K562 (cell line): ENCODE measurements around the gene ALDH3B2. TPM values are rescaled to one million over a fixed set of nuclear protein-coding genes. Genes with fewer than 3 reads are reported as not detected.

Source experiments
- ATF7 ChIP-seq: fragments of 450-650 bp; IDR thresholded peaks from 2 replicates; pipeline ENCODE4 v1.7.1; 2014; ENCODE audit warnings: mild to moderate bottlenecking, moderate library complexity
- CBX1 ChIP-seq: sonication (generic); IDR thresholded peaks from 2 replicates; pipeline ENCODE4 v1.6.1; 2016; ENCODE audit warnings: antibody characterized with exemption, low read depth, mild to moderate bottlenecking
- CHAMP1 ChIP-seq: fragments of 450-650 bp; IDR thresholded peaks from 2 replicates; pipeline ENCODE4 v1.6.1; 2016; ENCODE audit warnings: mild to moderate bottlenecking
- CHD2 ChIP-seq: IDR thresholded peaks from 2 replicates; pipeline ENCODE4 v1.6.1; 2011; ENCODE audit warnings: low read depth, low read length
- COPS2 ChIP-seq: fragments of 450-650 bp; conservative IDR thresholded peaks from 2 replicates; pipeline ENCODE4 v1.6.1; 2016; ENCODE audit warnings: mild to moderate bottlenecking, moderate library complexity
- ETV1 ChIP-seq: fragments of 450-650 bp; conservative IDR thresholded peaks from 2 replicates; pipeline ENCODE4 v1.6.1; 2016; ENCODE audit warnings: missing genetic modification characterization, control low read depth, low read depth, missing compliant biosample characterization
- FOXO4 ChIP-seq: fragments of 450-650 bp; formaldehyde crosslinking; IDR thresholded peaks from 2 replicates; pipeline ENCODE4 v1.4.0; 2020; ENCODE audit warnings: mild to moderate bottlenecking, moderate library complexity
- FOXP1 ChIP-seq: sonication (generic); formaldehyde crosslinking; IDR thresholded peaks from 2 replicates; pipeline ENCODE4 v1.8.0; 2022; ENCODE audit warnings: mild to moderate bottlenecking, missing genetic modification reagents
- HOXB6 ChIP-seq: fragments of 250-450 bp; sonication (Bioruptor Pico); IDR thresholded peaks from 2 replicates; pipeline ENCODE4 v1.5.1; 2022; ENCODE audit warnings: mild to moderate bottlenecking, borderline replicate concordance
- KAT2B ChIP-seq: IDR thresholded peaks from one replicate; pipeline ENCODE4 v1.6.1; 2012; ENCODE audit warnings: low read depth, mild to moderate bottlenecking, control low read depth, inconsistent platforms, low read length, moderate library complexity
- KAT7 ChIP-seq: sonication (generic); formaldehyde crosslinking; IDR thresholded peaks from 2 replicates; pipeline ENCODE4 v1.8.0; 2022; ENCODE audit warnings: missing genetic modification reagents, mild to moderate bottlenecking, borderline replicate concordance
- MCM3 ChIP-seq: fragments of 450-650 bp; IDR thresholded peaks from 2 replicates; pipeline ENCODE4 v1.6.1; 2016
- MECOM ChIP-seq: fragments of 250-450 bp; sonication (Bioruptor Pico); IDR thresholded peaks from 2 replicates; pipeline ENCODE4 v1.8.0; 2022; ENCODE audit warnings: inconsistent platforms
- MTA3 ChIP-seq: fragments of 450-650 bp; formaldehyde crosslinking; IDR thresholded peaks from 2 replicates; pipeline ENCODE4 v1.6.1; 2017; ENCODE audit warnings: mild to moderate bottlenecking, borderline replicate concordance
- NONO ChIP-seq, 2 experiments: fragments of 200-400 bp in 1 of 2; fragments of 450-650 bp in 1 of 2; formaldehyde crosslinking in 1 of 2; IDR thresholded peaks; 2 replicates each; pipeline ENCODE4 v1.6.1; 2017; ENCODE audit warnings: low read depth in 2 of 2, mild to moderate bottlenecking in 2 of 2, moderate library complexity in 2 of 2, low read length in 1 of 2
- PHF20 ChIP-seq: fragments of 450-650 bp; IDR thresholded peaks from 2 replicates; pipeline ENCODE4 v1.6.1; 2018; ENCODE audit not compliant: partially characterized antibody
- RBM25 ChIP-seq: fragments of 200-400 bp; formaldehyde crosslinking; IDR thresholded peaks from 2 replicates; pipeline ENCODE4 v1.6.1; 2018; ENCODE audit warnings: low read length, low read depth, moderate library complexity; ENCODE audit not compliant: severe bottlenecking
- SETDB1 ChIP-seq: IDR thresholded peaks from one replicate; pipeline ENCODE4 v1.6.1; 2012; ENCODE audit warnings: low read length, control low read depth, inconsistent platforms
- SMARCB1 ChIP-seq: IDR thresholded peaks from 2 replicates; pipeline ENCODE4 v1.6.1; 2011; ENCODE audit warnings: improper control_type of control experiment, low read depth; ENCODE audit not compliant: insufficient read length
- TFAM ChIP-seq: fragments of 250-450 bp; sonication (Bioruptor Pico); conservative IDR thresholded peaks from 2 replicates; pipeline ENCODE4 v1.5.0; 2021; ENCODE audit warnings: mild to moderate bottlenecking, moderate library complexity
- ZC3H8 ChIP-seq: fragments of 450-650 bp; IDR thresholded peaks from 2 replicates; pipeline ENCODE4 v1.6.1; 2017
- ZNF282 ChIP-seq: sonication (generic); formaldehyde crosslinking; IDR thresholded peaks from 2 replicates; pipeline ENCODE4 v1.8.1; 2023; ENCODE audit warnings: missing genetic modification reagents
- ZNF584 ChIP-seq: fragments of 200-800 bp; sonication (Bioruptor generic); IDR thresholded peaks from 2 replicates; pipeline ENCODE4 v1.6.1; 2016; ENCODE audit warnings: low read depth, mild to moderate bottlenecking, missing genetic modification characterization, missing compliant biosample characterization
- ZNF644 ChIP-seq: fragments of 200-800 bp; sonication (Bioruptor generic); IDR thresholded peaks from 2 replicates; pipeline ENCODE4 v1.6.1; 2016; ENCODE audit warnings: low read depth, missing genetic modification characterization, missing compliant biosample characterization
- polyA plus RNA-seq, 8 experiments: library from polyadenylated mRNA; depleted of rRNA in 4 of 8; stranded (reverse) in 5 of 8; unstranded in 3 of 8; fragments of >200 nt; fragmentation: Nextera tagmentation in 2 of 8; fragmentation: Illumina TruSeq in 1 of 8; extraction: Ambion mirVana in 2 of 8; extraction: Trizol in 1 of 8; gene quantifications; 2 replicates each; pipeline versions ENCODE4 v1.2.1 to v1.2.3, GENCODE V29; 2011 to 2014; ENCODE audit warnings: inconsistent platforms in 1 of 8, missing spikeins in 1 of 8
- total RNA-seq, 7 experiments: library from RNA; depleted of rRNA in 6 of 7; stranded (reverse); fragments of >200 nt in 6 of 7; fragmentation: Illumina TruSeq in 2 of 7; extraction: Trizol in 2 of 7; gene quantifications; 2 replicates each; pipeline versions ENCODE4 v1.2.1 to v1.2.3, GENCODE V29; 2011 to 2021; ENCODE audit warnings: low replicate concordance in 1 of 7

The ALDH3B2 gene
- total and polyA plus RNA-seq, 9 of the 15 experiments (the other 6 are each of a cell fraction or from before 2014, with no cell fraction given), result not detected

DNA sequence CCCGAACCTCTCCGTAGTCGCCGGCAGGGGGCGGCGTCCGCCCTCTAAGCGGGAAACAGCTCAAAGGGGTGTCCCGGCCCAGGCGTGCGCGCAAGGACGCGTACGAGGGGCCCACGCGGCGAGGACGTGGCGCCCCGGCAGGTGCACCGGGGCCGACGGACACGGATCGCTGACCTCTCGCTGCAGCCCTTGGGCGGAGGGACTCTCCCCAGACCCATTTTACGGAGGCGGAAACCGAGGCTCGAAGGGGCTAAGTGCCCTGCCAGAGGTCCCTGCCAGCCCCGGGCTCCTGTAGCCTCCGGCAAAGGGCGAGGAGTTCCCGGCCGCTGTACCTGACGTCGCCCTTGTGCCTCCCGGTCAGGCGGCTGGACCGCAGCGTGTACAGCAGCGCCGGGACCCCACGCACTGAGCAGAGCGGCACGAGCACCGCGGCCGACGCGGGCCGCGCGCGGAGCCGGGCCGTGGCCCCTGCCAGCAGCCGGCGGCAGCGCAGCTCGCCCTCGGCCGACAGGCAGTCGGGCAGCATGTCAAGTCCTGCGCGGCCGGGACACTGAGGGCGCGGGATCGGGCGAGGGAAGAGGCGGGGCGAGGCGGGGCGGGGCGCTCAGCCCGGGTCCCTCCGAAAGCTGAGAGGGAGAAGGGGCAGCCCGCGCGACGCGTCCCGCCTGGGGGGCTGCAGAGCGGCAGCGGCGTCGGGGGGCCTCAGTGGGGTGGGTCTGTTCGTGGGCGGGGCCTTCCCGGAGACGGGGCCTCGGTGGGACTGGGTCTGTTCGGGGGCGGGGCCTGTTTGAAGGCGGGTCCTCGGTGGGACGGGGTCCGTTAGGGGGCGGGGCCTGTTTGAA lies 44.8 kb downstream of the ALDH3B2 start, which contains the start of gene NUDT8 (continued):
- TF ChIP-seq FOXP1 (CRISPR knock-in tag), result peak; percentile 98
- TF ChIP-seq NONO (IDR thresholded peaks at IDR 0.05; ENCODE audit: low read depth in 2 of 2, low read length in 1 of 2), result peak; percentile 65 to 69; a peak in 3 of 4 replicates
- TF ChIP-seq ETV1 (tag), result no peak; the same call in 1 of the 2 replicates
- no peak for TF ChIP-seq ZNF584 (CRISPR knock-in tag)
- no peak for TF ChIP-seq ZC3H8
- TF ChIP-seq RBM25, result peak; percentile 89
- no peak; the same call in 1 of the 2 replicates for TF ChIP-seq CHD2
- TF ChIP-seq PHF20, result peak; percentile 63
- TF ChIP-seq CHAMP1, result no peak
- TF ChIP-seq SETDB1, result no peak
- no peak for TF ChIP-seq HOXB6 (CRISPR knock-in tag)
- 0 out of 2 replicates have a peak, but pooled peaks have one; percentile 29 for TF ChIP-seq MECOM (CRISPR knock-in tag)
- TF ChIP-seq SMARCB1, result no peak
- TF ChIP-seq FOXO4 (CRISPR knock-in tag), result no peak
- TF ChIP-seq CBX1, result peak; percentile 93
- TF ChIP-seq MCM3, result no peak
- peak; percentile 87; the same call in 1 of the 2 replicates for TF ChIP-seq ZNF282 (CRISPR knock-in tag)
- TF ChIP-seq ZNF644, result no peak
- TF ChIP-seq COPS2, result no peak
- 0 out of 2 replicates have a peak, but pooled peaks have one; percentile 78 for TF ChIP-seq KAT7 (CRISPR knock-in tag)
- no peak for TF ChIP-seq KAT2B
- TF ChIP-seq ATF7, result peak; percentile 48; the same call in 1 of the 2 replicates
- no peak for TF ChIP-seq TFAM (CRISPR knock-in tag)
- TF ChIP-seq MTA3, result peak; percentile 92; the same call in 1 of the 2 replicates
